GM06990 (cell line): ENCODE results near the gene ZZZ3.

Source experiments
- DNase-seq: peaks from one replicate; pipeline ENCODE4 v3.0.0-alpha.2; 2011; ENCODE audit not compliant: insufficient read length; ENCODE audit errors: extremely low read depth
- H3K27me3 ChIP-seq: replicated peaks from 2 replicates; pipeline ENCODE4 v1.6.0; 2011; ENCODE audit warnings: low read length; ENCODE audit not compliant: control insufficient read depth, insufficient read depth
- H3K36me3 ChIP-seq: 2 replicates; pipeline ENCODE4 v1.5.1; 2011; ENCODE audit warnings: low read length; ENCODE audit not compliant: control insufficient read depth, insufficient read depth
- H3K4me3 ChIP-seq: replicated peaks from 2 replicates; pipeline ENCODE4 v1.5.1; 2011; ENCODE audit warnings: low read depth, mild to moderate bottlenecking, control low read depth, low read length
- TF ChIP-seq, protein P1 (sequence below): IDR thresholded peaks from 2 replicates; pipeline ENCODE4 v1.5.1; 2011; ENCODE audit warnings: low read length, control low read depth, mild to moderate bottlenecking, inconsistent platforms; ENCODE audit not compliant: insufficient read depth, poor library complexity, severe bottlenecking

Gene ZZZ3

DNA sequence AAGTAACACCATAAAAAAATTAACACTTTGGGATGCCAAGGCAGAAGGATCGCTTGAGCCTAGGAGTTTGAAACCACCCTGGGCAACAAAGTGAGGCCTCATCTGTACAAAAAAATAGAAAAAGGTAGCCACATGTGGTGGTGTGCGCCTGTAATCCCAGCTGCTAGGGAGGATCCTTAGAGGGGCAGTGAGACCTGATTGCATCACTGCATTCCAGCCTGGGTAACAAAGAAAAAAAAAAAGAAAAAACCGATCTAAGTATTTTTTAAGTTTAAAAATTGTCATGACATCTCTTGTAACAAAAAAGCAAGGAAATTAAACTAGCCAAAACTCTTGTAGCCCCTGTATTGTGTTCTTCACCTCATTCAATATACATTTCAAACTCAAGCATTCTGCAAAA lies 39.5 kb downstream of the ZZZ3 start:
- Histone ChIP-seq H3K36me3 (peaks cover 1% of the 10 kb centered on the region; the same call in 1 of the 2 replicates), H3K27me3 (no peaks in the 10 kb centered on the region), H3K4me3 (no peak overlapping the region)
- TF ChIP-seq, protein P1, sequence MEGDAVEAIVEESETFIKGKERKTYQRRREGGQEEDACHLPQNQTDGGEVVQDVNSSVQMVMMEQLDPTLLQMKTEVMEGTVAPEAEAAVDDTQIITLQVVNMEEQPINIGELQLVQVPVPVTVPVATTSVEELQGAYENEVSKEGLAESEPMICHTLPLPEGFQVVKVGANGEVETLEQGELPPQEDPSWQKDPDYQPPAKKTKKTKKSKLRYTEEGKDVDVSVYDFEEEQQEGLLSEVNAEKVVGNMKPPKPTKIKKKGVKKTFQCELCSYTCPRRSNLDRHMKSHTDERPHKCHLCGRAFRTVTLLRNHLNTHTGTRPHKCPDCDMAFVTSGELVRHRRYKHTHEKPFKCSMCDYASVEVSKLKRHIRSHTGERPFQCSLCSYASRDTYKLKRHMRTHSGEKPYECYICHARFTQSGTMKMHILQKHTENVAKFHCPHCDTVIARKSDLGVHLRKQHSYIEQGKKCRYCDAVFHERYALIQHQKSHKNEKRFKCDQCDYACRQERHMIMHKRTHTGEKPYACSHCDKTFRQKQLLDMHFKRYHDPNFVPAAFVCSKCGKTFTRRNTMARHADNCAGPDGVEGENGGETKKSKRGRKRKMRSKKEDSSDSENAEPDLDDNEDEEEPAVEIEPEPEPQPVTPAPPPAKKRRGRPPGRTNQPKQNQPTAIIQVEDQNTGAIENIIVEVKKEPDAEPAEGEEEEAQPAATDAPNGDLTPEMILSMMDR = no peak
- DNase-seq = no peak

DNA sequence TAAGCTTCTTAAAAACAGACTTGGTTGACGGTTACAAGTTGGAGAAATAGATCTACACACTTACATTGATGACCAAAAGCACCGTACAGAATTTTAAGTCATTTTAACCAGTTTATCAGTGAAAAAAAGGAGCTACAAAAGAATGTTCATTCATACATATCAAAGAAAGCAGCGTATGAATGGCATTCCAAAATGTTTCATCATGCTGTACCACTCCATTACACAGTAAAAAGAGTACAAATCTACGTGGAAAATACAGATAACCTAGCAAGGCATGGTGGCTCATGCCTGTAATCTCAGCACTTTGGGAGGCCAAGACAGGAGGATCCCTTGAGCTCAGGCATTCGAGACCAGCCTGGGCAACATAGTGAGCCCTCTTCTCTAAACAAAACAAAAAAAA lies 40.3 kb downstream of the ZZZ3 start:
- no peak overlapping the region for H3K4me3 ChIP-seq
- H3K36me3 ChIP-seq = peaks cover 1% of the 10 kb centered on the region; the same call in 1 of the 2 replicates
- DNase-seq = no peak
- no peaks in the 10 kb centered on the region for H3K27me3 ChIP-seq
- TF ChIP-seq, protein P1 = no peak

DNA sequence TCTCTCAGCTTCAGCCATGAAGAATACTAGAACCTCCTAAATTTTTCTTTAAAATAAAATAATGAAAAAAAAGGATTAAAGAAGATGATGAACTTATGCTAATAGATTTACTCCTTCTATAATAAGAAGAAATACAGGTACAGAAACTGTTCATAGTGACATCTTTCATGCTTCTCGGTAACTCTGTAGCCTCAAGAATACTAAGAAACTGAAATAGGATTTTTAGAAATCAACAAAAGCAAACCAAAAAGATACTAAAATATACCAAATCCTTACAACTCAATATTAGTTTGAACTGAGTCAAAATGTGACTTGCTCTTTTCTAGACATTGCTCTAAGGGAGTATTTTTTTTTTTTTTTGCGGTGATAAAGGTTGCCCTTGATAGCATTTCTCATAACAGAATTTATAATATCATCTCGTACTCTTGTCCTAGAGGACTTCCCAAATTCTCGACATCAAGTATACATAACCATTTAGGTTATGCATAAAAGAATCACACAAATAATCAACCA lies 42.8 kb downstream of the ZZZ3 start:
- Histone ChIP-seq H3K27me3 (no peaks in the 10 kb centered on the region), H3K4me3 (no peak overlapping the region), H3K36me3 (no peaks in the 10 kb centered on the region; the same call in 1 of the 2 replicates)
- TF ChIP-seq, protein P1 = no peak
- DNase-seq = no peak

DNA sequence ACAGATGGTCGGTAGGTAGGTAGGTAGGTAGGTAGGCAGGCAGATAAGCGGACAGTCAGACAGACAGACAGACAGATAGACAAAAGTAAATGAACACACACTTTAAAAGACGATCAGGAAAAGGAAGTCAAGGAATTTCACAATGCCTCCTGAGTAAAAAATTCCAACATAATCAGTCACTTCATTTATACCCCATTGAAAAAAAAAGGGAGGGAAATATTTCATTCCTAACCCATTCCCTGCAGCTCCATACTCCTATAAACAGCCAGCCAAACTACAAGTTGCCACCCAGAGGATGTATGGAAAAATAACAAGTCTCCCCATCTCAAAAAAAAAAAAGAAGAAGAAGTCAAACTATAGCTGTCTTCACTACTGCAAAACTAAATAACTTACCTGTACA lies 43.4 kb downstream of the ZZZ3 start:
- Histone ChIP-seq H3K4me3 (no peak overlapping the region), H3K36me3 (no peaks in the 10 kb centered on the region; the same call in 1 of the 2 replicates), H3K27me3 (no peaks in the 10 kb centered on the region)
- TF ChIP-seq, protein P1 = no peak
- no peak for DNase-seq

DNA sequence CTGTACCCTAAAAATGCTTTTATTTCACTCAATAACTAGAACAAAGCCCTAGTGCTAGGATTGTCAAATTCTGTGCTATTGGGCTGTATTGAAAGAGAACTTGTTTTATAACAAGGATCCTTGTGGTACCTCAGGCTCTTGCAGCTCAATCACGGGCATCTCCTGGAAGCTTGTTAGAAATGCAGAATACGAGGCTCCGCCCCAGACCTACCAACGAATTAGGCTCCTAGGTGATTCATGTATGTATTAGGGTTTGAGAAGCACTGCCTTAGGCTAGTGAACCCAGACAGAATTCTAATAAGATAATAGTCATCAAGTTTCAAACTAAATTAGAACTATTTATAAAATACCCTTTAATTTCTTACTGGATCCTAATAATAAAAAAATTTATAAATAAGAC lies 45.6 kb downstream of the ZZZ3 start:
- Histone ChIP-seq H3K36me3 (peaks cover 3% of the 10 kb centered on the region; the same call in 1 of the 2 replicates), H3K4me3 (no peak overlapping the region), H3K27me3 (no peaks in the 10 kb centered on the region)
- TF ChIP-seq, protein P1 = no peak
- DNase-seq = no peak
